GM12892 (cell line): ENCODE data around the gene TMEM63A.

Experiments
- DNase-seq: peaks from one replicate; pipeline ENCODE4 v3.0.0; 2011; ENCODE audit not compliant: insufficient read length
- FAIRE-seq: peaks from 2 replicates; lab custom pipeline; 2011; peaks lifted over from hg19 to GRCh38; lab: Jason Lieb, UNC
- POLR2A ChIP-seq: IDR thresholded peaks from 2 replicates; pipeline ENCODE4 v1.6.1; 2011; ENCODE audit warnings: low read depth, low read length, control low read depth
- POLR2AphosphoS5 ChIP-seq: IDR thresholded peaks from 2 replicates; pipeline ENCODE4 v1.6.1; 2011; ENCODE audit warnings: low read depth, low read length, control low read depth
- TAF1 ChIP-seq: IDR thresholded peaks from 2 replicates; pipeline ENCODE4 v1.6.1; 2011; ENCODE audit warnings: low read depth, mild to moderate bottlenecking, control low read depth, low read length, borderline replicate concordance

Gene TMEM63A

DNA sequence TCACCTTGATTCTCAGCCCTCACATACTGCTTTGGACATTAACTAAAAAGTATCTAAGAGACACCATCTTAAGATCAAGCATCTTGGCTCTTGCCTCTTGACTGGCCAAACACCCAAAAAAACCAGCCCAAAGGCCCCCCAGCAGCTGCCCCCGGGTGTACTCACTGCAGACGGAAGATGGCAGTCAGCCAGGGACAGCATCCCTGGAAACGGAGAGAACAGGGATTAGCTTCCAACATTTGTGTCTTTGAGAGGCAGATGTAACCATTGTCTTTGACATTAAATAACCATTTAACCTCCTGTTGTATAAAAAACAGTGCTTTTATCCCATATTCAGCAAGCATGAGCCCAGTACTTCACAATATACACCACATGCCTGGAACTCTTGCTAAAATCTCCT is 11.3 kb downstream of the TMEM63A start:
- TF ChIP-seq POLR2A (no peak), TAF1 (no peak), POLR2AphosphoS5 (no peak)
- no peak for DNase-seq
- no peak for FAIRE-seq

DNA sequence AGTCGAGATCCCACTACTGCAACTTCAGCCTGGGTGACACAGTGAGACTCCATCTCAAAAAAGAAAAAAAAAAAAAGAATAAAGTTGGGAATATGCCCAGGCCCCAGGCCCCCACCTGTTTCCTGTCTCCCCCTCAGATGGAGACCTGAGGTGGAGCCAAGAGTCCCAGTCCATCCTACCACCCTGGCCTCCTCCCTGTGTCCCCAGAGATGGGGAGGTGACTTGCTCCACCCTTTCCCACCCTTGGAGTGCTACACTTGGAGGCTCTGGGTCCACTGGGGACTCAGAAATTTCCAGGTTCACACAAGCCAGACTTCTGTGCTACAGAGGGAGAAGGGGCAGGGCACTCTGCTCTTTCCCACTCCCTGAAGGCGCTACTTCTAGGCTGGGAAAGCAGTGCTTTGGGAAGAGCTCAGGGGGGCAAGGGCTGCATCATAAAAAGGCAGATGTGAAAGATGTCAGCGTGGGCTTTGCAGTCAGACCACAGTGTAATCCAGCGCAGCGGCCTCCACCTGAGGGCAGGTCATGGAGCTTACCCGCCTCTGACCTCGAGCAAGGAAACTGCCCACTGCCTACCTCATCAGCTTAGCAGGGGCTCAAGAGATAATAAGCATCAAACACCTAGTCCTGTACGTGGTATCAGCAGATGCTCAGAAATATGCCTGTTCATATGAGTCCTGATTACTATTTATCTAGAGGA is 13.4 kb downstream of the TMEM63A start:
- no peak for FAIRE-seq
- DNase-seq: no peak
- TF ChIP-seq POLR2A (no peak), POLR2AphosphoS5 (no peak), TAF1 (no peak)

DNA sequence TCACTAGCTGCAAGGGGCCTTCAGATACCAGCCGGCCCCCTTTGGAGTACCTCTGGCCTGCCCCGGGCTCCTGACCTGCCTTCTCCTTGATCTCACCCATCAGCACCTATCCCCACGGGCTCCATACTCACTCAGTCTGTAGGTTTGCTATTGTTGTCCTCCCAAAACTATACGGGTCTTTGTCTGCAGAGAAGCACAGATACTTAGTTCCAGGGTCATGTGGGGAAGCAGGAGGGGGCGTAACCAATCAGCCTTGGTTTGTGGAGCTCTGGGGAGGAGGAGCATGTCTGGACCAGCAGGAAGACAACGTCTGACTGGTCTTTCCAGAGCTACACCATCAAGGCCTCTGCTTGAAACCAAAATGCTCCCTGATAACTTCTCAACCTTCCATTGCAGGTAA is 15.2 kb downstream of the TMEM63A start:
- TF ChIP-seq POLR2AphosphoS5 (no peak), POLR2A (no peak), TAF1 (no peak)
- FAIRE-seq (no peak), DNase-seq (no peak)

DNA sequence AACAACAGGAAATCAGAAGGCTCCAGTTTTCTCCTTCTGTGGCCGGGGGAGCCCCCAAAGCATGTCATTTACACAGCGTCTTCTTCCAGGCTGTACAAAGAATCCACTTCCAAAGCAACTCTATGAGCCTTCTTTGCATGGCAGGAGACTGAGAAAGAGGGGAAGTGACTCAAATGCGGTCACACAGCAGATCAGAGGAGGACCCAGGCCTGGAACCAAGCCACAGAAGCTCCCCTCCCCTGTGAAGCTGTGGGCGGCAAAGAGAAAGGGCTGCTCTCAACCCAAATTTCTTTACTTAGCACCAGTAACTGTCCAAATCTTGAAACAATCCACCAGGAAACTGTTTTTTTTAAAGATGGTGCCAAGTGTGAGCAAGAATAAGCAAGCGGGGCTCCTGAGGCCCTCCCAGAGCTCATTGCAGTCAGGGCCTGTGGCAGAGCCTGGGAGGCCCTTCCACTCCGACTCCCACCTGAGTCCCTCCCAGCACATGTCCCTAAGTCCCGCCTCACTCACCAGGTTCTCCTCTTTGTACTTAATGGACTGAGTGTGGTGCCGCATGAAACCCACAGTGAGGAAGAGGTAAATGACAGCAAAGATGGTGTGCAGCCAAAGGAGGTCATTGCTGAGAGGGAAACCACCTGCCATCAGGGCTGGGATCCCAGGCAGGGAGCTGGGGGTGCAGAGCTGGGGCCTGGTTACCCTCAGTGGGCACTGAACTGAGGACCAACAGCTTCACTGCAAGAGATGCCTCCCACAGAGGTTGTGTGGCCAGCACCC is 15.9 kb downstream of the TMEM63A start:
- FAIRE-seq (no peak), DNase-seq (no peak)
- TF ChIP-seq TAF1 (no peak), POLR2AphosphoS5 (no peak), POLR2A (no peak)

GRCh38 chr1:225865514-225865913 is 16.7 kb downstream of the TMEM63A start:
- no peak for DNase-seq
- no peak for FAIRE-seq
- no peak for TF ChIP-seq POLR2AphosphoS5
- TF ChIP-seq TAF1: no peak
- no peak for TF ChIP-seq POLR2A

GRCh38 chr1:225863167-225863566 is 19.0 kb downstream of the TMEM63A start:
- FAIRE-seq (no peak), DNase-seq (no peak)
- TF ChIP-seq POLR2AphosphoS5 (no peak), TAF1 (no peak), POLR2A (no peak)

DNA sequence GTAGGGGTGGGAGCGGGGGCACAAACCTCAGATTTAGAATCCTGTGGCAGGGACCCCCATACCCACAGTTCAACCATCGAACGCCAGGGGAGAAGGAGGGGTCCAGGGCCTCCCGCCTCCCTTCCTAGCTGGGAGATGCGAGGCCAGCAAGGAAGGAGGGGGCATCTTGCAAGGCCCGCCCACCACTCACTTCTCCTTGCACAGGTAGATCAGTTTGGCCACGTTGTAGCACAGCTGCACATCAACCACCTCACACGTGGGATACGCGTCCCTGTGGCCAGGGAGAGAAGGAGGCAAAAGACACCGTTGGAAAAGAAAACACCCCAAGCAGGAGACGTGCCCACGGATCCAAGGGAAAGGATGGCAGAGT is 19.6 kb downstream of the TMEM63A start:
- TF ChIP-seq POLR2A (no peak), POLR2AphosphoS5 (no peak), TAF1 (no peak)
- no peak for FAIRE-seq
- no peak for DNase-seq

GRCh38 chr1:225861834-225862580 is 20.2 kb downstream of the TMEM63A start:
- TF ChIP-seq POLR2A: no peak
- no peak for TF ChIP-seq POLR2AphosphoS5
- TF ChIP-seq TAF1: no peak
- no peak for DNase-seq
- FAIRE-seq: no peak

GRCh38 chr1:225860876-225861441 is 21.2 kb downstream of the TMEM63A start:
- DNase-seq: no peak
- TF ChIP-seq POLR2AphosphoS5 (no peak), POLR2A (no peak), TAF1 (no peak)
- no peak for FAIRE-seq

DNA sequence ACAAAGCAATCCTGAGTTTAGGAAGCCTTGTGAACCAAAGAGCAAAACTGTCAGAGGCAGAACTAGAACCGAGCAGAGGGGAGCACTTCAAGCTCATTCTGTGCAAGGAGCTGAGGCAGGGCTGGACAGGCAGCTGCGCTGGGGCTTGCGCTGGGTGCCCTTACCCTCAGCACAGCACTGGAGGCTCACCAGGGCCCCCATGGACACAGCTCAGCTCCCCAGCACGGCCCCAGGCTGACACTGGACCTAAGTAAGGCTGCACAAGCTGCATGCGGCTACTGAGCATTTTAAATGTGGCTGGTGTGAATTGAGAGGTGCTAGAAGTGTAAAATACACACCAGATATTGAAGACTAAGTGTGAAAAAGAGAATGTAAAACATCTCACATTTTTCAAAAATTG is 22.1 kb downstream of the TMEM63A start:
- DNase-seq (no peak), FAIRE-seq (no peak)
- TF ChIP-seq POLR2AphosphoS5: no peak
- TF ChIP-seq TAF1: no peak
- TF ChIP-seq POLR2A: no peak

DNA sequence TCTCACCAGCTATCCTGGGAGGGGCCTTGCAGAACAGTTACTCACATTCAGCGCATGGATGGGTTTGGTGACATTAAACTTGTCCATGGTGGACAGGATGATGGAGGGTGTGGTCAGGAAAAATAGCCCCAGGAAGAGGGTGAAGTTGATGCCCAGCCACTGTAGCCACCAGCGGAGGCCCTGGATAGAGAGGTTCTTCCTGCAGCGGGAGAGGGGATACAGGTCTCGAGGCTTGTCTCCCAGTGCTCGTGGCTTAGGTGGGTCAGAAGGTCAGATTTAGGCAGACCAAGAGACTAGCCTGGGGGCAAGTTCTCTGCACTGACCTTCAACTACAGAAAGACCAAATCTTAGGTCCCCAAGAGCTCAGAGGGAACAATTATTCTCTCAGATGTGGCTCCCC is 23.0 kb downstream of the TMEM63A start:
- no peak for FAIRE-seq
- TF ChIP-seq TAF1 (no peak), POLR2AphosphoS5 (no peak), POLR2A (no peak)
- no peak for DNase-seq
